Fibroblast of skin of scalp (primary cell): ENCODE data around the gene EGFLAM.

Experiments used
- DNase-seq: peaks from one replicate; pipeline ENCODE4 v3.0.0-alpha.2; 2013

The EGFLAM gene

DNA sequence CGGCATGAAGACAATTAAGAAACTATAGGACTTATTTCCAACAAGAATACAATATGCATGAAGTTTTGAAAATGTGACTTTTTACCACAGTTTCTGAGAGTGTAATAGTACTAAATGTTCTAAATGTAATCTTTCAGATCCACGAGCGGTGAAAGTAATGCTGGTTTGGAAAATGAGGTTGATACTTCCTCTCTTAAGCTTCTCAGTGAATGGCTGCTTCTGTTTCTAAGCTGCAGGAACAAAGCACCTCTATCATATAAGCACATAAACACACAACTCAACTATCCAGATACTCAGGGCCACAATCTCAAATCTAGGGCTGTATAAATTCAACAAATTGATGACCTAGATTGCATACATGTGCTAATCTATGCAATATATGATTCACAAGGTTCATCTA lies 219.8 kb downstream of the EGFLAM start:
- DNase-seq: no peak

DNA sequence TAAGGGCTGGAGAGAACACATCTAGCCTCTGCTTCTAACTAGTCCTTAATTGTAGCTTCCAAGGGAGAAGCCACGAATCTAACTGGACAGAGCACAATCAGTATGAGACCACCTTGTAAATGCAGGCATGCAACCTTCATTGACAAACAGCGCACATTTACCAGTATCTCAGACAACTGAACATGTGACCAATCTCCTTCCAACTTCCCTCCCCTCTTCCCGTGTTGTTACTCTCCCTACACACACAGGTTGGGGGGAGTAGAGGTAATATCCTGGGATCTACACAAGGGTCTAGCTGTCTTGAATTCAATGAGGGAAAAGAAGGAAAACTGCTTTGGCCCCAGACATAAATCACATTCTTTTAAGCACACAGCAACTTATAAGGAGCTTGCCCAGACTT lies 220.5 kb downstream of the EGFLAM start:
- DNase-seq: no peak

- DNase-seq: no peak
Measured at GRCh38 chr5:38479315-38479904, 221.1 kb downstream of the EGFLAM start.

DNA sequence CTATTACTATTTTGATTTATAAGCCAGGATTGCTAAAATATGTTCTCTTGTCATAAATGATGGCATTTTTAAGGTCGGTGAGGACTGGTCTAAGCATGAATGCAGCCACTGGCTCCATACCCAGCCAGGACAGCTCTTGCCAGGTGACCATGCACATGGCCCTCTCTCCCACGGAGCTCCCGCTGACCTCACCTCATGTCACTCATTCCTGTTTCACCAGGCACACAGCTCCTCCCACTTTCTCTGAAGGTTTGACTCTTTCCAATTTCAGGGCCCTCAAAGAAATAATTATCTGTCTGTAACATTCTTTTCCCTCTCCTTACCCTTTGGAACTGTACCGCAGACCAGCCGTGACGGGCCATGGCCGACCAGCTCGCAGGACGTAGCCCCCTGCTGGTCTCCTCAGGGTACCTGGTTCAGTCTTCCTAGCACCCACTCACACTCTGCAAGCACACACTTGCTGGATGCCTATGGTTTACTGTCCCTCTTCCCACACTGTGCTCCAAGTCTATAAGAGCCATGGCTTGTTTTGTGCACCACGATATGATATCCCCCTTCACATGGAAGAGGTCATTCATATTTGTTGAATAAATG lies 225.5 kb downstream of the EGFLAM start:
- DNase-seq: no peak

- DNase-seq: no peak
Measured at GRCh38 chr5:38494175-38494574, 235.8 kb downstream of the EGFLAM start.

DNA sequence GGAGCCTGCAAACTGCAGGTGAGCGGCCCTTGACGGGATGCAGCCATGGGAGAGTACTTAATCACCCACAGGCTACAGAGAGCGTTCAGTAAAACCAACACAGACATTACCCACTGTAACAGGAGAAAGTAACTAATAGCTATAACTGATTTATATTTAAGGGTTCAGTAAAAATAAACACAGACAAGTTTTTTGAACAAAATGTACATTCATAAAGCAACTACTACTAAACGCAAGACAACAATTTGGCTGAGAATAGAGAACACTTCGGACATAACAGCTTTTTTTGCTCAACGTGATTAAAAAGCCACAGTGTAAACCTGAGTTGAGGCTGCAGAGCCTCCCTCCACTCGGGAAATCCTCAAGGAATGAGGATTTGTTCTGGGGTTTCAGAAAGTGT lies 236.4 kb downstream of the EGFLAM start:
- DNase-seq: no peak

- DNase-seq: peak; percentile 55
Measured at GRCh38 chr5:38497946-38498345, 239.6 kb downstream of the EGFLAM start.

- peak; percentile 64 for DNase-seq
Measured at GRCh38 chr5:38500573-38501260, 242.4 kb downstream of the EGFLAM start.

DNA sequence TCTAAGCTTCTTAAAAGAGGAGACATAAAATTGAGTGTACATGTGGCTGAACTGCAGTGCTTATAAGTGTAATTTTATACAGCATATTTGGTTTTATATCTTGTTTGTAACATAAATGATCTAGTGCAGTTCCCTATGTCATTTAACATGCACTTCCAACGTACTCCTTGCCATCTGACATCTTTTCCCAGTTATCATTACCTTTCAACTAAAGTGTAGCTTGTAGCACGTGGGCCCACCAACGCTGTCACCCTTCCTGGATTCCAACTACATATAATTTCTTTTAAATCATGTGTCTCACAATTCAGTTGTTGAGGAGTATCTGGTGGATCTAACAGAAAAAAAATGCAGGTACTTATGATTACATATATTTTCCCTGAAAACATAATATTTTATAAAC lies 247.9 kb downstream of the EGFLAM start:
- no peak for DNase-seq

- peak; percentile 91 for DNase-seq
Measured at GRCh38 chr5:38509185-38509584, 250.8 kb downstream of the EGFLAM start.
